ENCODE data around the gene BCL6. TPM values are rescaled to one million over a fixed set of nuclear protein-coding genes. Genes with fewer than 3 reads are reported as not detected.

BCL6 gene
- total and polyA plus RNA-seq, 2 donors (not counting 1 experiment from before 2014, with no cell fraction given), result 21.2 to 48.2 TPM

DNA sequence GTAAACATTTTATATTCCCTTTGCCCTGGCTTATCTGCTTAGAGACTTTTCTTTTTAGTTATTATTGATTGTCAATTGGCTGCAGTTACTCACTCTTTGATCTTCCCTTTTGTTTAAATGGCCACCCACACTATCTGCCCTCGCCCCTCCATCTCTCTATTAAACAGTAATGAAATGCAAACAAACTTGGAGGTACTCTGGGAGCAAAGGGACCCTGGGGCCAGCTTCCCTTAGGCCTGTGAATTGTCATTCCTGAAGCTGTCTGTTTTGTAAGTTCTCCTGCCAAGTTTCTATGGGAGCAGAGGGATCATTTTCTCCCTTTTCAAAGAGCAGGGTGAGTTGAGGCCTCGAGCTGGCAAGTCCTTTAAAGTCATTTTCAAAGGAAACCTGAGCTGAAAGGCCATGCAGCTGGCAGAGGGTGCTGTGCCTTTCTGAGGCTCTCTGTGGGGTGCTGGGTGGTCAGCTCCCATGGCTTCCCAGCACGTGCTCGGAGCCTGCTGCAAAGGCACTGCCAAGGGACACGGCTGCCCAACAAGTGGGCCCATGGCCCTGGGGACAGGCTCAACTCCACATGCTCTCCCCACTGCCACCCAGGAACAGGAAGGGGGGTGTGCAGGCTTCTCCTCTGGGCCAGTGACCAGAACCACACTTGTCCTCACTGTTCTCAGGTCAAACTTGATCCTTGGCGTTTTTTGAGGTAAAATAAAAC, 25.5 kb downstream of the BCL6 start:
- no peak overlapping the region for H3K4me3 ChIP-seq (ENCODE audit: control extremely low read depth in 1 of 5, extremely low read depth in 1 of 5, insufficient read depth in 1 of 5, low read depth in 2 of 5, low read length in 4 of 5)
- Mint-ChIP-seq H3K4me1 (no peaks in the 10 kb centered on the region), H3K27ac (no peak overlapping the region), H3K4me3 (no peak overlapping the region), H3K9me3 (ENCODE audit: insufficient read depth) (no peaks in the 10 kb centered on the region), H3K27me3 (no peaks in the 10 kb centered on the region)
- ChIA-PET POLR2A (no interaction called here), CTCF (interaction anchor here (1.6 to 11.0 kb wide), 4 partner anchors 11 to 1235 kb away, joined by 3 to 184 read pairs (median 28); no protein-coding TSS in a partner anchor)
- H3K9ac ChIP-seq (ENCODE audit: low read length), result no peak overlapping the region
- H3K27me3 ChIP-seq (replicated peaks in 1 of 4; ENCODE audit: control extremely low read depth in 1 of 4, control insufficient read depth in 3 of 4, insufficient read depth in 4 of 4, low read length in 3 of 4), result no peaks in the 10 kb centered on the region
- H3K9me3 ChIP-seq (ENCODE audit: control extremely low read depth in 1 of 3, control insufficient read depth in 2 of 3, insufficient read depth in 1 of 3, low read length in 2 of 3), result no peaks in the 10 kb centered on the region
- no peak for TF ChIP-seq EZH2 (IDR thresholded peaks at IDR 0.05; ENCODE audit: borderline replicate concordance, insufficient read depth, low read depth, low read length, poor library complexity, severe bottlenecking)
- TF ChIP-seq, protein P1, sequence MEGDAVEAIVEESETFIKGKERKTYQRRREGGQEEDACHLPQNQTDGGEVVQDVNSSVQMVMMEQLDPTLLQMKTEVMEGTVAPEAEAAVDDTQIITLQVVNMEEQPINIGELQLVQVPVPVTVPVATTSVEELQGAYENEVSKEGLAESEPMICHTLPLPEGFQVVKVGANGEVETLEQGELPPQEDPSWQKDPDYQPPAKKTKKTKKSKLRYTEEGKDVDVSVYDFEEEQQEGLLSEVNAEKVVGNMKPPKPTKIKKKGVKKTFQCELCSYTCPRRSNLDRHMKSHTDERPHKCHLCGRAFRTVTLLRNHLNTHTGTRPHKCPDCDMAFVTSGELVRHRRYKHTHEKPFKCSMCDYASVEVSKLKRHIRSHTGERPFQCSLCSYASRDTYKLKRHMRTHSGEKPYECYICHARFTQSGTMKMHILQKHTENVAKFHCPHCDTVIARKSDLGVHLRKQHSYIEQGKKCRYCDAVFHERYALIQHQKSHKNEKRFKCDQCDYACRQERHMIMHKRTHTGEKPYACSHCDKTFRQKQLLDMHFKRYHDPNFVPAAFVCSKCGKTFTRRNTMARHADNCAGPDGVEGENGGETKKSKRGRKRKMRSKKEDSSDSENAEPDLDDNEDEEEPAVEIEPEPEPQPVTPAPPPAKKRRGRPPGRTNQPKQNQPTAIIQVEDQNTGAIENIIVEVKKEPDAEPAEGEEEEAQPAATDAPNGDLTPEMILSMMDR (IDR thresholded peaks at IDR 0.05), result no peak
- H3K4me1 ChIP-seq (ENCODE audit: control insufficient read depth in 2 of 2, insufficient read depth in 2 of 2, low read length in 2 of 2), result no peaks in the 10 kb centered on the region
- 93% methylated on average over 5 of the region's 6 CpGs for WGBS (ENCODE audit: insufficient coverage)
- ATAC-seq (ENCODE audit: low read depth), result no peak
- H3K79me2 ChIP-seq (ENCODE audit: control insufficient read depth, insufficient read depth, low read length), result no peaks in the 10 kb centered on the region
- peaks cover 2 to 33% of the 10 kb centered on the region in 2 experiments for H3K36me3 ChIP-seq (replicated peaks in 1 of 2; ENCODE audit: control extremely low read depth in 1 of 2, control insufficient read depth in 1 of 2, extremely low read depth in 1 of 2, insufficient read depth in 2 of 2, low read length in 1 of 2)
- H3K4me2 ChIP-seq (replicated peaks; ENCODE audit: low read depth, low read length, poor library complexity, severe bottlenecking), result no peak overlapping the region
- no peak overlapping the region for H2AFZ ChIP-seq (ENCODE audit: insufficient read depth, low read depth, low read length, poor library complexity, severe bottlenecking)
- no peak for DNase-seq
- H3K27ac ChIP-seq (ENCODE audit: low read length in 2 of 2), result no peak overlapping the region
- no peaks in the 10 kb centered on the region for H4K20me1 ChIP-seq (ENCODE audit: control insufficient read depth, insufficient read depth, low read length, poor library complexity, severe bottlenecking)
- intact Hi-C loops (cut with micrococcal nuclease), result no loop called here

DNA sequence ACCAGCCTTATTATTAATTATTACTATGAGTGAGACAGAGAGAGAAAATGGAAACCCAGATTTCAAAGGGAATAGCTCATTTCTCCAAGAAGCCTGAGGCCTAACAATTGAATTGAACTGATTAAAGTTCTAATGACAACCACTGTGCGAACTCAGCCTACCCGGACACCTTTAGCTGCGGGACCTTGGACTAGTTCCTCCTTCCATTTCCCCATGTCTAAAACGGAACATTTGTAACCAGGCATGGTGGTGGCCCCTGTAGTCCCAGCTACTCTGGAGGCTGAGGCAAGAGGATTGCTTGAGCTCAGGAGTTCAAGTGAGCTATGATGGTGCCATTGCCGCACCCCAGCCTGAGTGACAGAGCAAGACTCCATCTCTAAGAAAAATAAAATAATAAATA, 26.5 kb downstream of the BCL6 start:
- Histone ChIP-seq H3K36me3 (replicated peaks in 1 of 2; ENCODE audit: control extremely low read depth in 1 of 2, control insufficient read depth in 1 of 2, extremely low read depth in 1 of 2, insufficient read depth in 2 of 2, low read length in 1 of 2) (peaks cover 0 to 24% of the 10 kb centered on the region in 2 experiments), H3K9ac (ENCODE audit: low read length) (no peak overlapping the region), H3K4me1 (ENCODE audit: control insufficient read depth in 2 of 2, insufficient read depth in 2 of 2, low read length in 2 of 2) (no peaks in the 10 kb centered on the region), H3K4me3 (ENCODE audit: control extremely low read depth in 1 of 5, extremely low read depth in 1 of 5, insufficient read depth in 1 of 5, low read depth in 2 of 5, low read length in 4 of 5) (no peak overlapping the region), H3K9me3 (ENCODE audit: control extremely low read depth in 1 of 3, control insufficient read depth in 2 of 3, insufficient read depth in 1 of 3, low read length in 2 of 3) (no peaks in the 10 kb centered on the region), H3K4me2 (replicated peaks; ENCODE audit: low read depth, low read length, poor library complexity, severe bottlenecking) (no peak overlapping the region), H3K27me3 (replicated peaks in 1 of 4; ENCODE audit: control extremely low read depth in 1 of 4, control insufficient read depth in 3 of 4, insufficient read depth in 4 of 4, low read length in 3 of 4) (no peaks in the 10 kb centered on the region), H4K20me1 (ENCODE audit: control insufficient read depth, insufficient read depth, low read length, poor library complexity, severe bottlenecking) (no peaks in the 10 kb centered on the region), H3K79me2 (ENCODE audit: control insufficient read depth, insufficient read depth, low read length) (no peaks in the 10 kb centered on the region), H3K27ac (ENCODE audit: low read length in 2 of 2) (no peak overlapping the region), H2AFZ (ENCODE audit: insufficient read depth, low read depth, low read length, poor library complexity, severe bottlenecking) (no peak overlapping the region)
- Mint-ChIP-seq H3K27me3 (no peaks in the 10 kb centered on the region), H3K4me3 (no peak overlapping the region), H3K9me3 (ENCODE audit: insufficient read depth) (no peaks in the 10 kb centered on the region), H3K27ac (no peak overlapping the region), H3K4me1 (no peaks in the 10 kb centered on the region)
- WGBS (ENCODE audit: insufficient coverage), result 90% methylated on average over 2 of the region's 5 CpGs
- ChIA-PET CTCF (interaction anchor here (1.1 to 11.0 kb wide), 4 partner anchors 16 to 1236 kb away, joined by 3 to 184 read pairs (median 28); no protein-coding TSS in a partner anchor), POLR2A (no interaction called here)
- TF ChIP-seq, protein P1 (IDR thresholded peaks at IDR 0.05), result no peak
- no peak for TF ChIP-seq EZH2 (IDR thresholded peaks at IDR 0.05; ENCODE audit: borderline replicate concordance, insufficient read depth, low read depth, low read length, poor library complexity, severe bottlenecking)
- intact Hi-C loops (cut with micrococcal nuclease), result no loop called here
- DNase-seq, result no peak
- ATAC-seq (ENCODE audit: low read depth), result no peak
